ENCODE measurements around the gene STRN4. TPM values are rescaled to one million over a fixed set of nuclear protein-coding genes. Genes with fewer than 3 reads are reported as not detected.
"Not testable (repeated sequence)": the region's sequence is repeated elsewhere in the genome, so short reads cannot be mapped to it uniquely, and the experiment has no call there.

Gene STRN4
- total RNA-seq, 2 experiments from 2014 or later: 79.2 to 87.5 TPM

DNA sequence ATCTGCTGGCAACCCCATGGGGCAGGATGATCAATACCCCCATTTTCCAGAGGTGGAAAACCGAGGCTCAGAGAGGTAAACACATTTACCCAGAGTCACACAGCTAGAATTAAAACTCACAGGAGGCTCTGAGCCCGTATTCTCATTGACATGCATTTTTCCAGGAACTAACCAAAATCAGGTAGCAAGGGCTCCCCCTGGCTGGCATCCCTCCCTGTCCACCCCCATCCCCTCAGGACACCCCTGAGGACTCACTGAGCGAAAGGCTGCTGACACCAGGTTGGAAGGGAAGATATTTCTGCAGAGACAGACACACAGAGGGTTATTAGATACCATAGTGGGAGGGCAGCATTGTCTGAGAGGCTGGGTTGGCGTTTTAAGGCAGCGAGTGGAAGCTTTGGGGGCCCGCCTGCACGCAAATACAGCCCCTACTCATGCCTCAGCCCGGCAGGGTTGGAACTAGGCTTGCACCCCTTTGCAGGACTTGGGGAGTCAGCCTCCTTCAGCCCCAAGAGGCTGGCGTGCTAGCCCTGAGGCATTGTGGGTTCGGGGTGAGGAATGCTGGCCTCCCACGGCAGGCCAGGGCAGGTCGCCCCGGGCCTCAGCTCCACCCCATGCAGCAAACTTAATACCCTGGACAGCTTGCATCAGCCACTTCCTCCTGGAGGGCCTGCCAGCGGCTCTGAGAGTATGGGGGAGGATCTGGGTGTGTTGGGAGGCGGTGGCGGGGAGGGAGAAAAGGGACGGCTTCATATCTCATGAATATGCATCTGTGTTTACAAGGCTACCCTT is 38.2 kb upstream of the STRN4 start:
- peaks cover 47% of the 10 kb centered on the region for H3K36me3 Mint-ChIP-seq
- peak overlapping the region; percentile 91 for H3K4me3 Mint-ChIP-seq
- peak; percentile 75 for DNase-seq
- POLR2A ChIA-PET: interaction anchor here (0.8 to 6.2 kb wide), 11 partner anchors 9 to 70 kb away, joined by 3 to 160 read pairs (median 3); no protein-coding TSS in a partner anchor
- no peaks in the 10 kb centered on the region for H3K27me3 Mint-ChIP-seq
- peaks cover 54% of the 10 kb centered on the region for H3K4me1 Mint-ChIP-seq
- H3K9me3 Mint-ChIP-seq: no peaks in the 10 kb centered on the region
- ATAC-seq (ENCODE audit: low read depth): peak; percentile 47
- H3K27ac Mint-ChIP-seq: peak overlapping the region; percentile 92

DNA sequence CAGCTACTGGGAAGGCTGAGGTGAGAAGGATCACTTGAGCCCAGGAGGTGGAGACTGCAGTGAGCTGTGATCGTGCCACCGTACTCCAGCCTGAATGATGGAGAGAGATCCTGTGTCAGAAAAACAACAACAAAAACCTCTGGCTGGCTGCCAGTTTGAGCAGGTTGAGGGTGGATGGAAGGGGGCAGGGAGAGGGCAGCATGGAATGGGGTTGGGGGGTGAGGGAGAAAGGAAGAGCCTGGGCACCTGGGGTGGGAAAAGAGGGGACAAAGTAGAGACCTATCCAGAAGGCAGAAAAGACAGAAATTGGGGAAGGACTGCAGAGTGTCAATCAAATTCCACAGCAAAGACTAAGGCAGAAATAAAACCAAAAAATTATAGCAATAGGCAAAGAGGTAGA is 37.4 kb upstream of the STRN4 start:
- Mint-ChIP-seq H3K9me3 (no peaks in the 10 kb centered on the region), H3K4me3 (peak overlapping the region; percentile 91), H3K27me3 (no peaks in the 10 kb centered on the region), H3K36me3 (peaks cover 49% of the 10 kb centered on the region), H3K27ac (peak overlapping the region; percentile 92), H3K4me1 (peaks cover 49% of the 10 kb centered on the region)
- ATAC-seq (ENCODE audit: low read depth) (no peak), DNase-seq (no peak)
- POLR2A ChIA-PET: interaction anchor here (0.9 to 6.2 kb wide), 6 partner anchors 8 to 38 kb away, joined by 3 to 160 read pairs (median 5); no protein-coding TSS in a partner anchor

- Mint-ChIP-seq H3K4me1 (peaks cover 58% of the 10 kb centered on the region), H3K4me3 (peak overlapping the region; percentile 91), H3K27me3 (no peaks in the 10 kb centered on the region), H3K27ac (peak overlapping the region; percentile 92), H3K36me3 (peaks cover 56% of the 10 kb centered on the region), H3K9me3 (no peaks in the 10 kb centered on the region)
- POLR2A ChIA-PET: interaction anchor here (0.6 to 2.9 kb wide), 3 partner anchors 9 to 58 kb away, joined by 3 to 13 read pairs (median 4); no protein-coding TSS in a partner anchor
- ATAC-seq (ENCODE audit: low read depth): no peak
- DNase-seq: no peak
Measured at GRCh38 chr19:46782355-46783019, 36.2 kb upstream of the STRN4 start.

- H3K4me1 Mint-ChIP-seq: peaks cover 31% of the 10 kb centered on the region
- H3K9me3 Mint-ChIP-seq; H3K27me3 Mint-ChIP-seq; ATAC-seq (ENCODE audit: low read depth); H3K4me3 Mint-ChIP-seq; DNase-seq: not testable (repeated sequence)
- H3K36me3 Mint-ChIP-seq: peaks cover 45% of the 10 kb centered on the region
- POLR2A ChIA-PET: interaction anchor here (2.0 kb wide), 1 partner anchor 11 kb away, joined by 8 read pairs; the partner anchor contains the start of gene SLC1A5
- peak overlapping the region; percentile 70 for H3K27ac Mint-ChIP-seq
Measured at GRCh38 chr19:46777956-46778645, 31.9 kb upstream of the STRN4 start.

DNA sequence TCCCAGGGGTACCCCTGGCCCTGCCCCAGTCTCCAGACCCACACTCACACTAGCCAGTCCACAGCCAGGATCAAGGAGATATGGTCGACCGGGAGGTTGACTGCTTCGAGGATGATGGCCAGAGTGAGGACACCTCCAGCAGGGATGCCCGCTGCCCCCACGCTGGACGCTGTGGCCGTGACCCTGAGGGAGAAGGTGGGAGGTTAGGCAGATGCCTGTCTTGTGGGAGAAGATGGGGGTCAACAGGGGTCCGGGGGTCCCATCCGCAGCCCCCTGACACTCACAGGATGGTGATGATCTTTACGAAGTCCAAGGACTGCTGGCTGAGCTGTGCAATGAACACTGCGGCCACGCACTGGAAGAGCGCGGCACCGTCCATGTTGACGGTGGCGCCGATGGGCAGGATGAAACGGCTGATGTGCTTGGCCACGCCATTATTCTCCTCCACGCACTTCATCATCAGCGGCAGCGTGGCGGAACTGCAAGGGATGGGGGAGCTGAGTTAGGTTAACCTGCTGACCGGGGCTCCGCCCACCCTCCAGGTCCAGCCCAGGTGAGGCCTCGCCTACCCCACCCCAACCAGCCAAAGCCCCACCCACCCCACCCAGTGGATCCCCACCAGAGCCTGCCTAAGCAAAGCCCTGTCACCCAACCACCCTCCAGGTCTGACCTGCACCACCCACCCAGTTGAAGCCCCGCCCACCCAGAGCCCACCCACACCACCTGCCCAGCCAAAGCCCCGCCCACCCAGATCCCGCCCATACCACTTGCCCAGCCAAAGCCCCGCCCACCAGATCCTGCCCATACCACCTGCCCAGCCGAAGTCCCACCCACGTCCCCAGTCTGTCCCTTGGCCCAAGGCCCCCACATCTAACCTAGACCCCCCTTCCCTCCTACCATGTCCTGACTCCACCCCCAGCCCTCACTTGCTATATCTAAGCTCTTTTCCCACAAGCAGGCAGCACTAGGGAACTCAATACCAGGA is 31.0 kb upstream of the STRN4 start:
- peaks cover 44% of the 10 kb centered on the region for H3K36me3 Mint-ChIP-seq

DNA sequence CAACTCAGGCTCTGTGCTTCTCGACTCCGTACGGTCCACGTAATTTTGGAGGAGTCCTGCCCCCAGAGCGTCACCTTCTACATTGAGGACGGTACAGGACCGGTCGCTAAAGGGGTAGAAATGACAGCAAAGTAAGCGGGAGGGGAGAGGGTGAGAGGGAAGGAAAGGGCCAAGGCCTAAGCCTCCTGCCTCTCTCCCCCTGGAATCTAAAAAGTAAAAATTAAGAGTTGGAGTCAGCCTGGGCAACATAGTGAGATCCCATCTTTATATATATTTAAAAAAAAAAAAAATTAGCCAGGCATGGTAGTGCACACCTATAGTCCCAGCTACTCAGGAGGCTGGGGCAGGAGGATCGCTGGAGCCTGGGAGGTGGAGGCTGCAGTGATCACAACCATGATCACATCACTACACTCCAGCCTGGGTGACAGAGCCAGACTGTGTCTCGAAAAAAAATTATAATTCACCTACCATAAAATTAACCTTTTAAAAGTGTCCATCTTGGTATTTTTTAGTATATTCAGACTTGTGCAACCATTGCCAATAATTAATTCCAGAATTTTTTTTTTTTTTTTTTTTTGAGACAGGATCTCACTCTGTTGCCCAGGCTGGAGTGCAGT is 29.5 kb upstream of the STRN4 start:
- POLR2A ChIA-PET: interaction anchor here (0.7 to 1.2 kb wide), 5 partner anchors 8 to 158 kb away, joined by 3 to 6 read pairs (median 4); partner anchors contain the start of gene SLC1A5
- no peak for ATAC-seq (ENCODE audit: low read depth)
- Mint-ChIP-seq H3K4me3 (no peak overlapping the region), H3K36me3 (peaks cover 39% of the 10 kb centered on the region), H3K4me1 (peaks cover 17% of the 10 kb centered on the region), H3K9me3 (no peaks in the 10 kb centered on the region), H3K27me3 (no peaks in the 10 kb centered on the region), H3K27ac (no peak overlapping the region)
- DNase-seq: no peak

More for the DNA sequence above, 31.0 kb upstream of the STRN4 start:
- H3K4me3 Mint-ChIP-seq: no peak overlapping the region
- no peaks in the 10 kb centered on the region for H3K27me3 Mint-ChIP-seq
- no peaks in the 10 kb centered on the region for H3K9me3 Mint-ChIP-seq
- ATAC-seq (ENCODE audit: low read depth): peak; percentile 12
- H3K4me1 Mint-ChIP-seq: peaks cover 22% of the 10 kb centered on the region
- no peak for DNase-seq
- POLR2A ChIA-PET: interaction anchor here (0.9 to 2.0 kb wide), 2 partner anchors 12 to 44 kb away, joined by 6 to 8 read pairs; partner anchors contain the start of gene SLC1A5
- peak overlapping the region; percentile 51 for H3K27ac Mint-ChIP-seq

- ATAC-seq (ENCODE audit: low read depth) (no peak), DNase-seq (no peak)
- H3K27me3 Mint-ChIP-seq: no peaks in the 10 kb centered on the region
- H3K9me3 Mint-ChIP-seq: no peaks in the 10 kb centered on the region
- no peak overlapping the region for H3K27ac Mint-ChIP-seq
- POLR2A ChIA-PET: interaction anchor here (1.4 to 1.9 kb wide), 3 partner anchors 12 to 68 kb away, joined by 4 to 12 read pairs (median 7); no protein-coding TSS in a partner anchor
- H3K36me3 Mint-ChIP-seq: peaks cover 32% of the 10 kb centered on the region
- peaks cover 6% of the 10 kb centered on the region for H3K4me1 Mint-ChIP-seq
- no peak overlapping the region for H3K4me3 Mint-ChIP-seq
Measured at GRCh38 chr19:46773018-46773399, 26.8 kb upstream of the STRN4 start.

DNA sequence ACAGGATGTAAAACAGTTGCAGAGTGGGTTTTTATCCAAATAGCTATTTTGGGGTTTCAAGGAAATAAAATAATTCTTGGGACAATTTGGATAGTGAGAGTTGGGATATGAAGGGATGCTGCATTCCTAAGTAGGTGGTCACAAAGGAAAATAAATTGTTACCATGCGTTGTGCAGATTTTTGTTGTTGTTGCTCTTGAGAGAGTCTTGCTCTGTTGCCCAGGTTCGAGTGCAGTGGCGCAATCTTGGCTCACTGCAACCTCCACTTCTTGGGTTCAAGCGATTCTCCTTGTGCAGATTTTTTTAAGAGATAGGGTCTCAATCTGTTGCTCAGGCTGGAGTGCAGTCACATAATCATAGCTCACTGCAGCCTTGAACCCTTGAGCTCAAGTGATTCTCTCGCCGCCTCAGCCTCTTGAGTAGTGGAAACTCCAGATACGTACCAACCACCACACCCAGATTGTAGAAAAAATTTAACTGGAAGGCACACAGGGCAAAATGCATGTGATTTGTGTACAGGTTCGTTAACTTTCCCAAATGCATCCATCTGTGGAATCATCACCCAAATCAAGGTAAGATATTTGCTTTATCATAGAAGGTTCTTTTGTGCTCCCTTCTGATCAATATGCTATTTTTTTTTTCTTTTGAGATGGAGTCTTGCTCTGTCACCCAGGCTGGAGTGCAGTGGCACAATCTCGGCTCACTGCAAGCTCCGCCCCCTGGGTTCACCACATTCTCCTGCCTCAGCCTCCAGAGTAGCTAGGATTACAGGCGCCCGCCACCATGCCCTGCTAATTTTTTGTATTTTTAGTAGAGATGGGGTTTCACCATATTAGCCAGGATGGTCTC is 26.1 kb upstream of the STRN4 start:
- no peak for DNase-seq
- Mint-ChIP-seq H3K4me3 (no peak overlapping the region), H3K36me3 (peaks cover 27% of the 10 kb centered on the region), H3K27ac (no peak overlapping the region), H3K9me3 (no peaks in the 10 kb centered on the region), H3K27me3 (no peaks in the 10 kb centered on the region), H3K4me1 (peaks cover 2% of the 10 kb centered on the region)
- ATAC-seq (ENCODE audit: low read depth): no peak
- POLR2A ChIA-PET: interaction anchor here (1.4 to 1.9 kb wide), 3 partner anchors 12 to 68 kb away, joined by 4 to 12 read pairs (median 7); no protein-coding TSS in a partner anchor

DNA sequence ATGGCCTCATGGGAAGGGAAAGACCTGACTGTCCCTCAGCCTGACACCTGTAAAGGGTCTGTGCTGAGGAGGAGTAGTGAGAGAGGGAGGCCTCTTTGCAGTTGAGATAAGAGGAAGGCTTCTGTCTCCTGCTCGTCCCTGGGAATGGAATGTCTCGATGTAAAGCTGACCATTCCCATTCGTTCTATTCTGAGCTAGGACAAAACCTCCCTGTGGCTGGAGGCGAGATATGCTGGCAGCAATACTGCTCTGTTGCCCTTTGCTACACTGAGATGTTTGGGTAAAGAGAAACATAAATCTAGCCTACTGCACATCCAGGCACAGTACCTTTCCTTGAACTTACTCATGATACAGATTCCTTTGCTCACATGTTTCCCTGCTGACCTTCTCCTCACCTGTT is 22.5 kb upstream of the STRN4 start:
- POLR2A ChIA-PET: interaction anchor here (1.1 kb wide), 1 partner anchor 69 kb away, joined by 3 read pairs; no protein-coding TSS in a partner anchor

GRCh38 chr19:46766569-46767317 is 20.5 kb upstream of the STRN4 start:
- Mint-ChIP-seq H3K36me3 (no peaks in the 10 kb centered on the region), H3K27ac (no peak overlapping the region), H3K4me3 (no peak overlapping the region), H3K9me3 (no peaks in the 10 kb centered on the region), H3K27me3 (no peaks in the 10 kb centered on the region), H3K4me1 (peaks cover 5% of the 10 kb centered on the region)
- POLR2A ChIA-PET: interaction anchor here (0.6 to 1.8 kb wide), 6 partner anchors 9 to 445 kb away, joined by 3 to 7 read pairs (median 4); no protein-coding TSS in a partner anchor
- DNase-seq: peak; percentile 57
- ATAC-seq (ENCODE audit: low read depth): peak; percentile 75

More for the DNA sequence above, 22.5 kb upstream of the STRN4 start:
- not testable (repeated sequence) for H3K27me3 Mint-ChIP-seq; H3K4me3 Mint-ChIP-seq; H3K27ac Mint-ChIP-seq; ATAC-seq (ENCODE audit: low read depth); H3K9me3 Mint-ChIP-seq; DNase-seq; H3K36me3 Mint-ChIP-seq; H3K4me1 Mint-ChIP-seq
